Peyer's patch (tissue), 4 donors: ENCODE measurements around the gene BEND7. TPM values are rescaled to one million over a fixed set of nuclear protein-coding genes. Genes with fewer than 3 reads are reported as not detected.

ENCODE experiments used
- DNase-seq, 3 donors: peaks; one replicate each; pipeline ENCODE4 v3.0.0-alpha.2; 2017 to 2019
- H3K27ac ChIP-seq, 4 donors: fragments of 200-600 bp; sonication (generic); one replicate each; pipeline ENCODE4 v1.5.1; 2016 to 2019
- H3K27me3 ChIP-seq, 2 donors: fragments of 200-600 bp; sonication (generic); one replicate each; pipeline ENCODE4 v1.5.1; 2019
- H3K36me3 ChIP-seq, 3 donors: fragments of 200-600 bp; sonication (generic); one replicate each; pipeline ENCODE4 v1.5.1; 2016 to 2019
- H3K4me1 ChIP-seq, 4 donors: fragments of 200-600 bp; sonication (generic); one replicate each; pipeline ENCODE4 v1.5.1; 2016 to 2019
- H3K4me3 ChIP-seq, 4 donors: fragments of 200-600 bp; sonication (generic); 1 replicate in 3 of 4; 2 replicates in 1 of 4; pipeline ENCODE4 v1.5.1; 2016 to 2019; ENCODE audit warnings: mild to moderate bottlenecking in 1 of 4
- H3K9me3 ChIP-seq, 4 donors: fragments of 200-600 bp; sonication (generic); one replicate each; pipeline ENCODE4 v1.5.1; 2016 to 2019; ENCODE audit warnings: mild to moderate bottlenecking in 1 of 4
- POLR2A ChIP-seq, 2 donors: fragments of 450-650 bp; IDR thresholded peaks; one replicate each; pipeline ENCODE4 v1.5.1; 2017; ENCODE audit warnings: antibody characterized with exemption in 2 of 2, mild to moderate bottlenecking in 2 of 2, moderate library complexity in 2 of 2
- small RNA-seq, 2 donors: library from RNA; depleted of rRNA; stranded (forward); fragments of <200 nt; gene quantifications; one replicate each; pipeline ENCODE3, GENCODE V24; 2016
- total RNA-seq, 4 donors: library from RNA; depleted of rRNA; stranded (reverse); fragments of >200 nt; gene quantifications; one replicate each; pipeline ENCODE4 v1.1.0, GENCODE V29; 2016
- TF ChIP-seq, protein P1 (sequence below), 6 experiments: fragments of 450-650 bp in 4 of 6; fragments of 200-600 bp in 2 of 6; sonication (generic) in 1 of 6; IDR thresholded peaks; one replicate each; pipeline ENCODE4 v1.5.1; 2017 to 2019; ENCODE audit warnings: antibody characterized with exemption in 6 of 6, mild to moderate bottlenecking in 3 of 6, moderate library complexity in 1 of 6

BEND7 gene
- total RNA-seq, 4 donors from 2014 or later, result 23.1 to 136 (median 97.8) TPM

GRCh38 chr10:13393640-13394039 lies 135.2 kb downstream of the BEND7 start:
- H3K4me3 ChIP-seq, result no peak overlapping the region
- TF ChIP-seq POLR2A (IDR thresholded peaks at IDR 0.05), result no peak
- TF ChIP-seq, protein P1, sequence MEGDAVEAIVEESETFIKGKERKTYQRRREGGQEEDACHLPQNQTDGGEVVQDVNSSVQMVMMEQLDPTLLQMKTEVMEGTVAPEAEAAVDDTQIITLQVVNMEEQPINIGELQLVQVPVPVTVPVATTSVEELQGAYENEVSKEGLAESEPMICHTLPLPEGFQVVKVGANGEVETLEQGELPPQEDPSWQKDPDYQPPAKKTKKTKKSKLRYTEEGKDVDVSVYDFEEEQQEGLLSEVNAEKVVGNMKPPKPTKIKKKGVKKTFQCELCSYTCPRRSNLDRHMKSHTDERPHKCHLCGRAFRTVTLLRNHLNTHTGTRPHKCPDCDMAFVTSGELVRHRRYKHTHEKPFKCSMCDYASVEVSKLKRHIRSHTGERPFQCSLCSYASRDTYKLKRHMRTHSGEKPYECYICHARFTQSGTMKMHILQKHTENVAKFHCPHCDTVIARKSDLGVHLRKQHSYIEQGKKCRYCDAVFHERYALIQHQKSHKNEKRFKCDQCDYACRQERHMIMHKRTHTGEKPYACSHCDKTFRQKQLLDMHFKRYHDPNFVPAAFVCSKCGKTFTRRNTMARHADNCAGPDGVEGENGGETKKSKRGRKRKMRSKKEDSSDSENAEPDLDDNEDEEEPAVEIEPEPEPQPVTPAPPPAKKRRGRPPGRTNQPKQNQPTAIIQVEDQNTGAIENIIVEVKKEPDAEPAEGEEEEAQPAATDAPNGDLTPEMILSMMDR (IDR thresholded peaks at IDR 0.05), result no peak
- no peak overlapping the region for H3K27ac ChIP-seq
- no peaks in the 10 kb centered on the region for H3K4me1 ChIP-seq
- no peak for DNase-seq
- H3K27me3 ChIP-seq, result no peaks in the 10 kb centered on the region
- no peaks in the 10 kb centered on the region for H3K9me3 ChIP-seq
- H3K36me3 ChIP-seq, result no peaks in the 10 kb centered on the region

DNA sequence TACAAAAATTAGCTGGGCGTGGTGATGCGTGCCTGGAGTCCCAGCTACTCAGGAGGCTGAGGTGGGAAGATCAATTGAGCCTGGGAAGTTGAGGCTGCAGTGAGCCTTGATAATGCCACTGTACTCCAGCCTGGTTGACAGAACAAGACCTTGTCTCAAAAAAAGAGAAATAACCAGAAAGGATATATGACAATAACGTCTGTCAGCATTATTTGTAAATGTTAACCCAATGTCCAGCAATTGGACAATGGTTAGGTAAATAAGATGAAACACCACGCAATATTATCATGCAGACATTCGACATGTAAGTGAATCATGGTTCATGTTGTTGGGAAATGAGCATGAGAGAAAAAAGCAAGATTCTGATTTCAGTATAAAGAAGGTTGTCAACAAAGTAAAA lies 136.1 kb downstream of the BEND7 start:
- Histone ChIP-seq H3K9me3 (no peaks in the 10 kb centered on the region), H3K36me3 (no peaks in the 10 kb centered on the region), H3K27me3 (no peaks in the 10 kb centered on the region), H3K4me3 (no peak overlapping the region), H3K4me1 (no peaks in the 10 kb centered on the region), H3K27ac (no peak overlapping the region)
- TF ChIP-seq, protein P1 (IDR thresholded peaks at IDR 0.05), result no peak
- no peak for TF ChIP-seq POLR2A (IDR thresholded peaks at IDR 0.05)
- DNase-seq, result no peak

Small RNAs within 50 kb of the gene (small RNA-seq; reads per million reads assigned to genes)
- 0 reads per million in 2 donors for gene RF00019

Other genes with a start within 250 kb of the BEND7 start
- 10 to 100 TPM; 24.8 to 47.5 (median 37.7) TPM for gene PHYH, start 228.9 kb downstream of the BEND7 start, total RNA-seq
- 10 to 100 TPM; 24.3 to 34.9 (median 32.0) TPM for gene SEPHS1, start 180.7 kb downstream of the BEND7 start, total RNA-seq
- 100 to 1,000 TPM in 1 of 4 donors, 10 to 100 TPM in 3; 39.9 to 175 (median 49.6) TPM for gene PRPF18, start 58.0 kb upstream of the BEND7 start, total RNA-seq